ENCODE data around the gene GNG7.

DNA sequence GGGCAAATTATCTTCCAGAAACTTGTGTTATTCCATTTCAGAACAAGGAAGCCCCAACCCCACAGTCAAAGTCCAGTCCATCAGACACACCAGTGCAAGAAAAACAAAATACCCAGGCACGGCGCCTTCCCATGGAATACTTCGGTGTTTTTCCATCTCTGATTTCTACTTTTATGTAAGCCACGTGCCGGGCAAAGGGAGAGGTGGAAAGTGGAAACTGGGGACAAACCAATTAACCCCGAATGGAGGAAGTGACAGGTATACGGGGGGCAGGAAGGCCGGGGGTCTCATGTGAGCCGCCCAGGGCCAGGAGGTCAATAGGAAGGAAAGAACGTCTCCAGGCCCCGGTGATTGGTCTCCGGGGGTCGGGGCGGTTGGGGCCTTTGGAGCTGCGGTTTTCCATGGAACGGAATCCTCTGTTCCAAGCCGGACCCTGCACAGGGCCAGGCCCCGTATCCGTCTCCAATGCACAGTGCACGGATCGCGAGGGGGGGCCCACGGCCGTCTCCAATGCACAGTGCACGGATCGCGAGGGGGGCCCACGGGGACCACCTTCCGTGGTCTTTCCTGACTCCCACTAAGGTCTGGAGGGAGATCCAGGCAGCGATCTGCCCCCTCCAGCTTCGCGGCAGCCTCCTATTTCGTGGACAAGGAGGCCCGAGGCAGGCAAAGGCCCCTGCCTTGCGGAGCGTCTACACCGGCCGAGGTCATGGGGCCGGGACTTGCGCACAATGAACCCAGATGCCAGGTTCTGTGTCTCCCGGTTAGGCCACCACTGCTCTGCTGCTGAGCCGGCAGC is 146.9 kb downstream of the GNG7 start:
- TF ChIP-seq TAF1 (IDR thresholded peaks at IDR 0.05; ENCODE audit: low read depth, low read length) = no peak
- TF ChIP-seq POLR2A (IDR thresholded peaks at IDR 0.05; ENCODE audit: low read depth, low read length) = no peak
- TF ChIP-seq POLR2AphosphoS5 (IDR thresholded peaks at IDR 0.05; ENCODE audit: low read depth, low read length) = no peak

Measured in GM12891 (cell line).